NT2/D1 (cell line): ENCODE measurements around the gene NPC2.

Experiments used
- SUZ12 ChIP-seq: IDR thresholded peaks from 2 replicates; pipeline ENCODE4 v1.6.1; 2011; ENCODE audit not compliant: insufficient read length, insufficient read depth; ENCODE audit errors: extremely low read depth
- YY1 ChIP-seq: IDR thresholded peaks from 2 replicates; pipeline ENCODE4 v1.6.1; 2011; ENCODE audit not compliant: insufficient read length, insufficient read depth
- ZNF274 ChIP-seq: IDR thresholded peaks from 2 replicates; pipeline ENCODE4 v1.6.1; 2011; ENCODE audit warnings: mild to moderate bottlenecking, low read depth, low read length

DNA sequence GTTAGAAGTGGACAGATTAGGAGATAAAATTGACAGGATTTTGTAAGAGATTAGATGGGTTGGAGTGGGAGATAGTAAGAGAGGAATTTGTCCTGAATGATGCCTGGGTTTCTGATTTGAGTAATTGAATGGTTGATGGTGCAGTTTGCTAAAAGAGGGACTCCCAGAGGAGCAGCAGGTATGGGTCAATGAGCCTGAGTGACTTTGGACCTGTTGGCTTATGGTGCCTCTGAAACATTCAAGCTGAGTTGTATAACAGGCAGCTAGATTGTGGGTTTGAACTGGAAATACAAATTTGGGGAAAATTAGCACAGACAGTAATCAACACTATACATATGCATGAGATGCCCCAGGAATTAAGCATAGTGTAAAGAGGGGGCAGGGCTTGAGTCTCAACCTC lies 50.3 kb downstream of the NPC2 start:
- TF ChIP-seq YY1 (no peak), SUZ12 (no peak), ZNF274 (no peak)
